HG03565 (cell line): ENCODE results near the gene TRAPPC1.

ENCODE experiments used
- ATAC-seq: cut with Tn5 transposase; IDR thresholded peaks from one replicate; pipeline ENCODE4 v1.9.1; 2021; ENCODE audit warnings: mild to moderate bottlenecking, moderate library complexity; ENCODE audit not compliant: unreplicated experiment

TRAPPC1 gene

GRCh38 chr17:7943291-7943690 lies 11.5 kb upstream of the TRAPPC1 start:
- no peak for ATAC-seq

- no peak for ATAC-seq
Measured at GRCh38 chr17:7940743-7941142, 9.0 kb upstream of the TRAPPC1 start.

- no peak for ATAC-seq
Measured at GRCh38 chr17:7940034-7940433, 8.3 kb upstream of the TRAPPC1 start.

- ATAC-seq: no peak
Measured at GRCh38 chr17:7935859-7936258, 4.1 kb upstream of the TRAPPC1 start.

GRCh38 chr17:7932949-7933348 lies 1.2 kb upstream of the TRAPPC1 start:
- ATAC-seq: no peak

GRCh38 chr17:7932483-7932891 lies 741 bp upstream of the TRAPPC1 start:
- ATAC-seq: no peak

GRCh38 chr17:7930841-7931631 lies 710 bp downstream of the TRAPPC1 start:
- no peak for ATAC-seq

- no peak for ATAC-seq
Measured at GRCh38 chr17:7929158-7930023, 2.4 kb downstream of the TRAPPC1 start, which contains the start of gene KCNAB3. TSS of gene KCNAB3 (minus strand) at chr17:7929856. CDS start at chr17:7929435, 421 bp downstream.

GRCh38 chr17:7927596-7927995 lies 4.2 kb downstream of the TRAPPC1 start:
- no peak for ATAC-seq

GRCh38 chr17:7922845-7923628 lies 8.7 kb downstream of the TRAPPC1 start:
- ATAC-seq: no peak

- no peak for ATAC-seq
Measured at GRCh38 chr17:7922269-7922844, 9.4 kb downstream of the TRAPPC1 start.

- ATAC-seq: no peak
Measured at GRCh38 chr17:7916808-7917207, 14.9 kb downstream of the TRAPPC1 start.

- no peak for ATAC-seq
Measured at GRCh38 chr17:7916385-7916682, 15.4 kb downstream of the TRAPPC1 start.

GRCh38 chr17:7915611-7916384 lies 15.9 kb downstream of the TRAPPC1 start, which contains the start of gene RNF227:
TSS of gene RNF227 (minus strand) at chr17:7916289. CDS start at chr17:7916195, 94 bp downstream.
- peak; percentile 52 for ATAC-seq

GRCh38 chr17:7915179-7915610 lies 16.6 kb downstream of the TRAPPC1 start:
- ATAC-seq: no peak

GRCh38 chr17:7912927-7913524 lies 18.7 kb downstream of the TRAPPC1 start:
- ATAC-seq: no peak

- ATAC-seq: no peak
Measured at GRCh38 chr17:7911116-7911515, 20.6 kb downstream of the TRAPPC1 start.

GRCh38 chr17:7910711-7911110 lies 21.0 kb downstream of the TRAPPC1 start:
- ATAC-seq: no peak

- ATAC-seq: no peak
Measured at GRCh38 chr17:7910281-7910680, 21.5 kb downstream of the TRAPPC1 start.

GRCh38 chr17:7909089-7909488 lies 22.7 kb downstream of the TRAPPC1 start:
- no peak for ATAC-seq
